OCI-LY1 (cell line): ENCODE results near the gene TMEM218.

Experiments
- H2AFZ ChIP-seq: fragments of 200-600 bp; sonication (generic), shearing (Covaris generic); 2 replicates; pipeline ENCODE4 v1.6.0; 2014; ENCODE audit warnings: antibody characterized with exemption, mild to moderate bottlenecking, low read length
- H3F3A ChIP-seq: fragments of 200-600 bp; sonication (generic), shearing (Covaris generic); 2 replicates; pipeline ENCODE4 v1.6.0; 2014; ENCODE audit warnings: mild to moderate bottlenecking, antibody characterized with exemption, low read length, moderate library complexity; ENCODE audit not compliant: insufficient read depth
- H3K27ac ChIP-seq: fragments of 200-600 bp; sonication (generic); 2 replicates; pipeline ENCODE4 v1.5.1; 2014; ENCODE audit warnings: low read length, mixed run types, mild to moderate bottlenecking, low read depth; ENCODE audit not compliant: poor library complexity, severe bottlenecking
- H3K27me3 ChIP-seq: fragments of 200-600 bp; sonication (generic); 2 replicates; pipeline ENCODE4 v1.6.0; 2014; ENCODE audit warnings: antibody characterized with exemption, mild to moderate bottlenecking, low read length, moderate library complexity; ENCODE audit not compliant: insufficient read depth
- H3K36me3 ChIP-seq: fragments of 200-600 bp; sonication (generic); 2 replicates; pipeline ENCODE4 v1.6.1; 2014; ENCODE audit warnings: mild to moderate bottlenecking, antibody characterized with exemption, low read length, moderate library complexity, mixed read lengths; ENCODE audit not compliant: insufficient read depth
- H3K4me1 ChIP-seq: fragments of 200-600 bp; sonication (generic); 2 replicates; pipeline ENCODE4 v1.5.1; 2014; ENCODE audit warnings: mild to moderate bottlenecking, low read length, moderate library complexity; ENCODE audit not compliant: insufficient read depth, severe bottlenecking
- H3K4me2 ChIP-seq: fragments of 200-600 bp; sonication (generic), shearing (Covaris generic); 2 replicates; pipeline ENCODE4 v1.6.1; 2014; ENCODE audit warnings: low read length
- H3K4me3 ChIP-seq: fragments of 200-600 bp; sonication (generic); 2 replicates; pipeline ENCODE4 v1.5.1; 2014; ENCODE audit warnings: low read length, low read depth, mild to moderate bottlenecking, mixed read lengths; ENCODE audit not compliant: poor library complexity, severe bottlenecking
- H3K79me2 ChIP-seq: fragments of 200-600 bp; shearing (Covaris generic); 2 replicates; pipeline ENCODE4 v1.6.1; 2016; ENCODE audit warnings: mixed run types, low read length, mixed read lengths; ENCODE audit not compliant: insufficient read depth
- H3K9ac ChIP-seq: fragments of 200-600 bp; sonication (generic), shearing (Covaris generic); 2 replicates; pipeline ENCODE4 v1.6.1; 2014; ENCODE audit warnings: mild to moderate bottlenecking, low read length, mixed read lengths
- H3K9me2 ChIP-seq: fragments of 200-600 bp; sonication (generic), shearing (Covaris generic); 2 replicates; pipeline ENCODE4 v1.6.1; 2014; ENCODE audit warnings: low read depth, mild to moderate bottlenecking, low read length, mixed read lengths
- H3K9me3 ChIP-seq: fragments of 200-600 bp; shearing (Covaris generic); 2 replicates; pipeline ENCODE4 v1.6.1; 2014; ENCODE audit warnings: low read length, mixed read lengths
- H4K20me1 ChIP-seq: fragments of 200-600 bp; sonication (generic), shearing (Covaris generic); 2 replicates; pipeline ENCODE4 v1.6.0; 2016; ENCODE audit warnings: mild to moderate bottlenecking, low read length; ENCODE audit not compliant: insufficient read depth
- EZH2 ChIP-seq: fragments of 200-600 bp; sonication (generic), shearing (Covaris generic); IDR thresholded peaks from 2 replicates; pipeline ENCODE4 v1.8.0; 2017; ENCODE audit warnings: borderline replicate concordance, mixed run types, mild to moderate bottlenecking, antibody characterized with exemption, low read length, moderate library complexity, mixed read lengths
- TF ChIP-seq, protein P1 (sequence below): fragments of 200-600 bp; sonication (generic), shearing (Covaris generic); IDR thresholded peaks from 2 replicates; pipeline ENCODE4 v1.5.1; 2017; ENCODE audit warnings: mild to moderate bottlenecking, antibody characterized with exemption, low read length, moderate library complexity, mixed read lengths

TMEM218 gene

GRCh38 chr11:125071846-125072217 lies 39.6 kb downstream of the TMEM218 start:
- no peaks in the 10 kb centered on the region for H3K79me2 ChIP-seq
- TF ChIP-seq EZH2: no peak
- TF ChIP-seq, protein P1, sequence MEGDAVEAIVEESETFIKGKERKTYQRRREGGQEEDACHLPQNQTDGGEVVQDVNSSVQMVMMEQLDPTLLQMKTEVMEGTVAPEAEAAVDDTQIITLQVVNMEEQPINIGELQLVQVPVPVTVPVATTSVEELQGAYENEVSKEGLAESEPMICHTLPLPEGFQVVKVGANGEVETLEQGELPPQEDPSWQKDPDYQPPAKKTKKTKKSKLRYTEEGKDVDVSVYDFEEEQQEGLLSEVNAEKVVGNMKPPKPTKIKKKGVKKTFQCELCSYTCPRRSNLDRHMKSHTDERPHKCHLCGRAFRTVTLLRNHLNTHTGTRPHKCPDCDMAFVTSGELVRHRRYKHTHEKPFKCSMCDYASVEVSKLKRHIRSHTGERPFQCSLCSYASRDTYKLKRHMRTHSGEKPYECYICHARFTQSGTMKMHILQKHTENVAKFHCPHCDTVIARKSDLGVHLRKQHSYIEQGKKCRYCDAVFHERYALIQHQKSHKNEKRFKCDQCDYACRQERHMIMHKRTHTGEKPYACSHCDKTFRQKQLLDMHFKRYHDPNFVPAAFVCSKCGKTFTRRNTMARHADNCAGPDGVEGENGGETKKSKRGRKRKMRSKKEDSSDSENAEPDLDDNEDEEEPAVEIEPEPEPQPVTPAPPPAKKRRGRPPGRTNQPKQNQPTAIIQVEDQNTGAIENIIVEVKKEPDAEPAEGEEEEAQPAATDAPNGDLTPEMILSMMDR: no peak
- no peaks in the 10 kb centered on the region for H3F3A ChIP-seq
- no peaks in the 10 kb centered on the region for H3K9me2 ChIP-seq
- no peak overlapping the region for H3K9ac ChIP-seq
- H3K9me3 ChIP-seq: no peaks in the 10 kb centered on the region
- H3K4me3 ChIP-seq: no peak overlapping the region
- no peaks in the 10 kb centered on the region for H4K20me1 ChIP-seq
- H3K4me2 ChIP-seq: no peak overlapping the region
- no peaks in the 10 kb centered on the region for H3K36me3 ChIP-seq
- no peak overlapping the region for H2AFZ ChIP-seq
- no peaks in the 10 kb centered on the region for H3K27me3 ChIP-seq
- peaks cover 9% of the 10 kb centered on the region for H3K4me1 ChIP-seq
- H3K27ac ChIP-seq: no peak overlapping the region

DNA sequence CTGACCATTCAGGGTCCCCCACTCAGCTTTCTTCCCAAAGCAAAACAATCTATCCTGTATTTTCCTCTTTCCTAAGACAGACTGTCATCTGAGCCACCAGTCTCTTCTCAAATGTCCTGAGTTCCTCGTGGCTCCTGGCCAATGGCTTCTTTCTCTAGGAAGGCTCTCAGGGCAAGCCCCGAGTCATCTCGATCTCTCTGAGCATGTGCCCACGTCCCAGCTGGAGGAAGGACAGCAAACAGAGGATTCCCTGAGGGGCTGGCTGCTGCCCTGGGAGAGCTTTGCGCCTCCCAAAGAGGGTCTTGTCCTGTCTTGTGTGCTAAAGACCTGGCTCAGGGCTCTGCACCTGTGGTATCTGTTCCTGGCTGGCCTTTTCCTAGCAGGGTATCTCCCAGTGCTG lies 40.0 kb downstream of the TMEM218 start:
- no peaks in the 10 kb centered on the region for H3K9me3 ChIP-seq
- H3K79me2 ChIP-seq: no peaks in the 10 kb centered on the region
- H3F3A ChIP-seq: no peaks in the 10 kb centered on the region
- no peak overlapping the region for H3K4me2 ChIP-seq
- H3K27me3 ChIP-seq: no peaks in the 10 kb centered on the region
- H3K36me3 ChIP-seq: no peaks in the 10 kb centered on the region
- peaks cover 9% of the 10 kb centered on the region for H3K4me1 ChIP-seq
- TF ChIP-seq EZH2: no peak
- TF ChIP-seq, protein P1: no peak
- no peak overlapping the region for H3K4me3 ChIP-seq
- H2AFZ ChIP-seq: no peak overlapping the region
- H3K27ac ChIP-seq: no peak overlapping the region
- no peak overlapping the region for H3K9ac ChIP-seq
- no peaks in the 10 kb centered on the region for H4K20me1 ChIP-seq
- H3K9me2 ChIP-seq: no peaks in the 10 kb centered on the region

DNA sequence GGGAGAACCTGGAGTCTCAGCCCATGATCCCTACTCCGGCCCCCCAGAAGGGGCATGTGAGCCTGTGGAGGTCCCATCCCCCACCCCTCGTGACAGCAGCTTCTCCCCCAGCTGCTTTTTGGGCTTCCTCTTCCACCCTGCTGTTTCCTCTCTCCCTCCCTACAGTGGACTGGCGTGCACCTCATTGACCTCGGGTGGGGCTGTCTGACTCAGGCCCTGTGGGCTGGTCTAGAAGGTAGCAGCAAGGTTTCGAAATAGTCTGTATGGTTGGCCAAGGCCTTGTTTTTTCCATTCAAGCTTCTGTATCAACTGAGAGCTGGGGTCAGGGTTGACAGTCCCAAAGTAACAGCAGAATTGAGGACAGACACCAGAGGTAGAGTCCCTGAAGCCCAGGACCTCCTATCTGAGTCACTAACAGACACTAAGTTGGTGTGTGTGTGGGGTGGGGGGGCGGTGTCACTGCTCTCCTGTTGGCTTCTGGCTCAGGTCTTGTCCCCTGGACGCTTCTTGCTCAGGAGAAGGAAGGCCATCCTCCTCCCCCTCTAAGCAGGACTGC lies 40.6 kb downstream of the TMEM218 start:
- H3K9me3 ChIP-seq: no peaks in the 10 kb centered on the region
- TF ChIP-seq, protein P1: no peak
- no peak for TF ChIP-seq EZH2

More for the DNA sequence above, 40.6 kb downstream of the TMEM218 start:
- Histone ChIP-seq H3F3A (no peaks in the 10 kb centered on the region), H3K9me2 (no peaks in the 10 kb centered on the region), H4K20me1 (no peaks in the 10 kb centered on the region), H3K4me1 (peaks cover 9% of the 10 kb centered on the region), H3K9ac (no peak overlapping the region), H3K36me3 (no peaks in the 10 kb centered on the region), H3K27me3 (no peaks in the 10 kb centered on the region), H3K79me2 (no peaks in the 10 kb centered on the region), H3K4me2 (no peak overlapping the region), H3K4me3 (no peak overlapping the region), H3K27ac (no peak overlapping the region), H2AFZ (no peak overlapping the region)
